ENCODE results near the gene SCAF1.
A peak's percentile ranks its signal among the peaks of the same experiment; 100 is the strongest.

- TF ChIP-seq CTCF (IDR thresholded peaks at IDR 0.05; ENCODE audit: low read length) (peak; percentile 78), EZH2 (IDR thresholded peaks at IDR 0.05; ENCODE audit: borderline replicate concordance, low read length) (no peak)
Observed at GRCh38 chr19:49684251-49684982, 42.4 kb downstream of the SCAF1 start.
